Measurements from ENCODE around the gene UNC79.

Gene UNC79

DNA sequence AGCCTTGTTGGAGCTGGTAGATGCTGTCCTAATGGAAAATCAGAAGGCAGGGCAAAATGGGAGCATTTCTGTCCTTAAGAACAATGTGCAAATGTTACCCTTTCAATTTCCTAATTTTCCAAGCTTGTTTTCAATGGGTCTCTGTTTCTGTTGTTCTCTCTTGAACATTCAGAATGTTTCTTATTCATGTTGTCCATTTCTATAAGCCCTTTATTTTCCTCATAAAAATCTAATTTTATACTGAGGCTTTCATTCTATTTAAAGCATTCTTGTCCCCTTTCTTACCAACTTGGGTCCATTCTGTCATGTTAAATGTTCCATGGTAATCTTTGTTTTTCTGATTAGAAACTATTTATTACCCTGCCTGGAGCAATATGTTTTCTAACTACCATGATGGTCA, 232.6 kb downstream of the UNC79 start:
- DNase-seq (ENCODE audit: low read depth, low spot score) = no peak

DNA sequence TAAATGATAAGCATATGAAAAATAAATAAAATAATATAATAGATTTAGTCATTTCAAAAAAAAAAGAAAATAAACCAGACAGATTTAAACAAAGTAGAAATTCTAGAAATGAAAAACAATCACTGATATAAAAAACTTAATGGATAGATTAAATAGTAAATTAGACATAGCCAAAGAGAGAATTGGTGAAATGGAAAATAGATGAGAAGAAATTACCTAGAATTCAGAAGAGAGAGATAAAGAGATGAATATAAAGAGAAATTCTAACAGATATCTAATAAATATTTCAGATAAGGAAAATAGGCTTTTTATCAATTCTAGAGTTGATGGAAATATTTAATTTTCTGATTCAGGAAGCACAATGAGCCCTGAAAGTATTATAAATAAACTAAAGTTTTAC, 234.4 kb downstream of the UNC79 start:
- no peak for DNase-seq (ENCODE audit: low read depth, low spot score)

DNA sequence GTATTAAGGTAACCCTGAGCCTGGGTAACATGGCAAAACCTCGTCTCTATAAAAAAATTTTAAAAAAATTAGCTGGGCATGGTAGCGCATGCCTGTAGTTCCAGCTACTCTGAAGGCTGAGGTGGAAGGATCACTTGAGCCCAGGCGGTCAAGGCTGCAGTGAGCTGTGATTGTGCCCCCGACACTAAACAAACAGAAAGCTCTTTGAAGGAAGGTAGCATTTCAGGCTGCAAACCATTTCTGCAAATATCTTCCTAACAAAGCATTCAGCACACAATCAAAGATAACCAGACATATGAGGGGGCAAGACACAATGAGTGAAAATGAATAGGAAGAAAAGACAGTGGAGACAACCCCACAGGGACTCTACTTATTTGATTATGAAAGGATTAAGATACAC, 238.9 kb downstream of the UNC79 start:
- no peak for DNase-seq (ENCODE audit: low read depth, low spot score)

DNA sequence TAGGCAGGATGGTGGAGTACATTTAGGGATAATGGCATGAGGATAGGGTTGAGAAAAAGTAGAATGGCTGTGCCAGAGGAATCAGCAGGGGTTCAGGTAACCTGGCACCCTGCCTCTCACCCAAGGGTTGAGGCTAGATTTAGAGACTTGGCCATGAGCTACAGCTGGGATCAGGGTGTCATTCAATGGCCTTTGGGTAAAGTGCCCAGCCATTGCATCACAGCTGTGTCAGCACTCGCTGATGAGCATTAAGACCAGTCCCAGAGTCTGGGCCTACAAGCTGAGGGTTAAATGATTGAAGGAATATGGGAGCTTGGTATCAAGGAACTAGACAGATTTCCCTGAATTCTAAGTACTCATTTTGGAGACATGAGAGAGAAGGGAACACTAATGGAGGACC, 243.6 kb downstream of the UNC79 start:
- DNase-seq (ENCODE audit: low read depth, low spot score) = no peak

DNA sequence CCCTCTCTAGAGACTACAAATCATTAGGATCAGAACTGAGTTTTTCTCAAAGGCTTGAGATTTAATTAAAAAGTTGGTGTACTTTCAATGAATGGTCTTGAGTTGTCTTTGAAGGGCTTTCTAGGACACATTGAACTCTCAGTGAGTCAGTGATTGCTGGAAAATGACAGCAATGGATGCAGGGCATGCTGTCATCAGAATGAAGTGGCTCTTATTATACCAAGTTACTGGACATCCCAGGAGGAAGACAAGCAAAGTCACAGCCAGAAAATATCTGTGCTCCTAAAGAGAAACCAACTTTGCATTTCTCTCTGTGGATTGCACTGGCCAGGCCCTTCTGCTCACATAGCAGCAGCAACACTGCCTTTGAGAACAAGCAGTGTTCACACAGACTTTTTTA, 244.9 kb downstream of the UNC79 start:
- DNase-seq (ENCODE audit: low read depth, low spot score) = no peak

DNA sequence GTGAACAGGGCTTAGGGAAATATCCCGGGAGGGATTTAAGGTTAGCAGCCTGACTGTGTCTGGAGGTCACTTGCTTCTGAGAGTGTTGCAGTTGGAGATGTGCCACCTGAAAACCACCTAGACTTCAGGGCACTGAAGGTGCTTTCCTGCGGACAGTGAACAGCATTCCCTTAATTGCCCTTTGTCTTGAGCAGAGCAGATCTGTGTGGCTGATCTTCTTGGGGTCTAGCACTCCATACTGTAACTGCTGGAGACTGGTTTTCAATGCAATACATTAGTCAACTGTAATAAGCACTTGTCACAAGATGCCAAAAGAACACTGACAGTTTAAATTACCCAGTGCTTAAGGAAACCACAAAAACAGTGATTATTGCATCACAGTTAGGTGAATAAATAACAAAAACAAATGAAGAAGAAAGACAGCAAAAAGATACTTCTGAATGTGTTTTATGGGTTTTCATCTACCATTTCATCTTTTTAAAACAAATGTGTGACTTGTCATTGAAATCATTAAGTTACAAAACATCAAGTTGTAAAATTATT, 245.7 kb downstream of the UNC79 start:
- DNase-seq (ENCODE audit: low read depth, low spot score) = no peak

DNA sequence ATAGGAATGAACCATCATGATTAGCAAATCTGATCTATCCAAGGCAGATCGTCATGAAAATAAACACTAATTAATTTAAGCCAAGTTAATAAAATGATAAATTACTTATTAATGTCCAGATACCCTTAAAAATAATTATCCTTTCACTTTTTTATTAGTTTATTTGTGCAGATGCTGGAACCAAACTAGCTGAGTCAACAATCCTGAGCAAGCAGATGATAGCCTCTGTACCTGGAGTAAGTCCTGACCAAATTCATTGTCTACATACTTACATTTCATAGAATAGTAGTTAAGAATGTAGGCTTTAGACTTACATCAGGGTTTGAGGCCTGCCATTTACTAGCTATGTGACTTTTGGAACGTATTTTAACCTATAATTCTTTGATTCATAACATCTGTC, 251.7 kb downstream of the UNC79 start:
- no peak for DNase-seq (ENCODE audit: low read depth, low spot score)

DNA sequence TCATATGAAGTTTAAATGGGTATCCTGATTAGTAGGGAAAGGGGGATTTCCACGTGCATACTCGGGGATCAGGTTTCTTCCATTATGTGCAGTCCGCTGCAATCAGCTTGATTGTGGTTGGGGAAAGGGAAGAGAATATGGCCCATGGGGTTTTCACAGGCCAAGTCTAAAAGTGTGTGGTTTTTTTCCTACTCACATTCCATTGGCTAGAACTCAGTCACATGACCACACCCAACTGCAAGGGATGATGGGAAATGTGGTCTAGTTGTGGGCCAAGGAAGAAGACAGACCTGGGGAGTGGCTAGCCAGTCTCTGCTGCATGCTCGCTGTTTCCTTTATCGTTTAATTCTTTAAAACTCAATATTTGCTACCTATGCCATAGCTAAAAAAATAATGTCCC, 252.5 kb downstream of the UNC79 start:
- DNase-seq (ENCODE audit: low read depth, low spot score) = no peak

DNA sequence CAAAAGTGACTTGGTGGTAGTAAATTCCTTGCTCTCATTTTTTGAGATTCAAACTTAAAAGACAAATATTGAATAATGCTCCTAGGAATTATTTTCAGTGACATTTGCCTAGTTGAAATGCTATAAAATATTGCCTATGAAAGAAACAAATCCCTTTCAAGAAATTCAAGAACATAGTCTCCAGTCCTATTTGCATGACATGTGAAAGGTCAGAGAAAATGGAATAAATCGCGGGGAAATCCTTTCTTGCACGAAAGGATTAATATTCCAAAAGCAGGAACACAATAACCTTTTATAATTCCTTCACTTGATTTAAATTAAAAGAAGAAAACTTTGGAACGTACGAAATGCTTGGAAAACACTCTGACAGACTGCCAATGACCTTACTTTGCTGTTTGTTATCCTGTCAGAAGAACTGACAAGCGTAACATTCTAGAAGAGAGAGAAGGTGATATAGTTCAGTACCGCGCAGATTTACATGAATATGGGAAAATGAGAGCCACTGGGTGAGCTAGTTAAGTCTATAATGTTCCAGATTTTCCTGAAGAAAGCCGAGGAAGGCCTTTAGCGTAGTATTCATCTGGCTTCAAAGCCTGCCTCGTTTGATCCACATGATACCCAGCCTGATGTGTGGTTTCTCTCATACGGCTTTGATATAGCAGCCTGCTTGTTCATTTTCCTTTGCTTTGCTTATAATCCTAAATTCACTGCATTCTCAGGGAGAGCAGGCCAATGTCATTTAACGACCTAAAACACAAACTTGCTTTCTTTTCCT, 254.6 kb downstream of the UNC79 start:
- no peak for DNase-seq (ENCODE audit: low read depth, low spot score)

DNA sequence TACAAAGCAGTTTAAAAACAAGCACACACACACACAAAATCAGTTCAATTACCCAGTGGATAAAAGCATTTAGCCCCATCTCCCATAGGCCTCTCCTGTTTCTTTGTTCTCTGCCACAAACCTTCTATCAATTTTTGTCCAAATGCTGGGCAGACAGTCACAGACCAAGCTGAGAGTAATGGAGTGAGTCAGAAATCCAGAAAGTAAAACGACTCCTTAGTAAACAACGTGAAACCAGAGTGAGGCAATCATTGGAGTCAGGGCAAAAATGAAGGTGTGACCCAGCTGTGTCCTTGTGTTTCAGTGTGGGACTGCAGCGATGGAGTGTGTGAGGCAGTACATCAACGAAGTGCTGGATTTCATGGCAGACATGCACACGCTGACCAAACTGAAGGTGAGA, 255.5 kb downstream of the UNC79 start:
- no peak for DNase-seq (ENCODE audit: low read depth, low spot score)

DNA sequence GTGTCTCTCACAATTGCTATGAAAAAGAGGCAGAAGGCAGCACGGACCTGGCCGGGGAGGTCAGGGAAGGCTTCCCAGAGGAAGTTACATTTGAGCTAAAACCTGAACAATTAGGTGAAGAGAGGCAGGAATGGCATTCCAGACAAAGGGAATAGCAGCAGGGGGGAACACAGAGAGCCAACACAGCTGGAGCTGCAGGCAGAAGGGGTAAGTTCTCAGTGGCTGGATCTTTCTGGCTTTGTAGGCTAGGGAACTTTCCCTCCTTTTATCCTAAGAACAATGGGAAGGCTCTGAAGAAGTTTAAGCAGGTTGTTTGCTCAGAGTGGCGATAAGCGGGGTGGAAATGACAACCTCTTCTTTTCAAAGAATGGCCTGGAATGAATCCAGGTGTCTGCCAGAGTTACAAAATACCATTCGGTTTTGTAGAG, 257.5 kb downstream of the UNC79 start:
- no peak for DNase-seq (ENCODE audit: low read depth, low spot score)

DNA sequence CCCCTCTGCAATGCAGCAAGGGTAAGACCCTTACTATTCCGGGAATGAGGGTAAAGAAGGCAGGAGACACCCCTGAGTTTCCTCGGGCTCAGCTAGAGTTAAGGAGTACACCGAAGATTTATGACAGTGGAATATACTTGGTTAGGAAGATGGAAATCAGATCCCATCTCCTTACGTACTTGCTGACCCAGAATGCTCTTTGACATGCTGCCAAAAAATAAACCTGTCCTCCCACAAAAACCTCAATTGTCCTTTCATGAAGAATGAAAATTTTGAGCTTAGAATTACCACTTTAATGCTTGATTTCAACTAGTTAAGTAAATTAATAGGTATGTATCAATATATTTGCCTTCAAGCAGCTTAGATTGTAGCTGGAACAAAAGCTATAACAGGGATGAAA, 258.1 kb downstream of the UNC79 start:
- no peak for DNase-seq (ENCODE audit: low read depth, low spot score)

DNA sequence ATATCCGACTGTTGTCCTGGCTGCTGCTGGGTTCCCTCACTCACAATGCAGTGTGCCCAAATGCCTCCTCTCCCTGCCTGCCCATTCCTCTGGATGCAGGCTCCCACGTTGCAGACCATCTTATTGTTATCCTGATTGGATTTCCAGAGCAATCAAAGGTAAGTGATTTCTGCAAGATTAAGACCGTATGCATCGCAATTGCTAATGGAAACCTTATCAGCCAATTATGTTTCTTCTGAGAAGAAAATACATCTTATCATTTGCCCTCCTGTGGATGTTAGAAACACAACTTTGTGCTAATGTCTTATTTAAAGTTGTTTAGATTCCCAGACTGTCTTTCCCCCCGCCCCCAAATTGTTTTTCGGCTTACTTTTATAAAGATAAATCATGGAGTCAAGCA, 259.4 kb downstream of the UNC79 start:
- no peak for DNase-seq (ENCODE audit: low read depth, low spot score)

DNA sequence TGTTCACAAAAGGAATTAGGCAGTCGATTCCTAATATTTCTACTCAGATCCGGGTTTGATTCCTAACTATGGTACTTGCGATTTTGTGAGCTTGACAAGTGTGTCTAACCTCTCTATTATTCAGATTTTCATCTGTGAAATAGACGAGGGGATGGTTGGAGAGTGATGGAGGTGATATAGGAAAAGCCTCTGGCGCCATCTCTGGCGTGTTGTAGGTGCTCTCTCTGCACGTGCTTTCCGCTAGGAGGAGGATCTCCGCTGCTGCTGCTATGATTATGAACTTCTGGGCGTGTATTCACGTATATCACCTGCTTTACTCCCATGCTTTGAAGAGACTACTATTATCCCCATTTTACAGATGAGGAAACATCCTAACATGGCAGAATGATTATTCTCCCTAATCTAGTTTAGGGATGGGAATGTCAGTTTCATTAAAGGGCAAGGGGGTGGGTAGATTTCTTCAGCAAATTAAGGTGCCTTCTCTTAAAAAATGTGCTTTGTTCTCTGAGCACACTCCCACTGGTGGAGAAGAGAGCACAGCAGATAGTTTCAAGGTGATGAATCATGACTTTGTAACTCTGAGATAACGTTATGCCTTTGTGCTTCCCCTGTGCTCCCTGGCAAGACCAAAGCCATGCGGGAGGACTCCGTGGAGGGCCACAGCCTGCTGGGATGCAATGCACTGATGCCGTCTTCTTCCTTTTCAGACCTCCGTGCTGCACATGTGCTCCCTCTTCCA, 260.5 kb downstream of the UNC79 start:
- no peak for DNase-seq (ENCODE audit: low read depth, low spot score)

DNA sequence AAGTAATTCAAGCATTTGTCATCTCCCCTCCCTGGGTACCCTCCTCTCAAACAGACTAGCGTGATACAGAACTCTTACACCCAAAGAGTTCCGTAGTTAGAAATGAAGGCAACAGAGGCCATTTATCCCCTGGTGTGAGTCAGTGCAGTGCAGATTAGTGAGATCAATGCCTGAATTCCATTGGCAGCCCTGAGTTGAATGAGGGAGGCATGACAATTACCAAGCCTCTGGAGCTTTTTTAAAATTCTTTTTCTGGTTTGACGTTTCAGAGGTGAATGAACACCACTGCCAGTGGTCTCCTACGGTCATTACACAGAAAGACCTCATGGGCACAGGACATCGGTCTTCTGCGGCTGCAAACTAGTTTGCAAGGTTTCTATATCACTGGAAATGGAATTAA, 263.2 kb downstream of the UNC79 start:
- no peak for DNase-seq (ENCODE audit: low read depth, low spot score)

DNA sequence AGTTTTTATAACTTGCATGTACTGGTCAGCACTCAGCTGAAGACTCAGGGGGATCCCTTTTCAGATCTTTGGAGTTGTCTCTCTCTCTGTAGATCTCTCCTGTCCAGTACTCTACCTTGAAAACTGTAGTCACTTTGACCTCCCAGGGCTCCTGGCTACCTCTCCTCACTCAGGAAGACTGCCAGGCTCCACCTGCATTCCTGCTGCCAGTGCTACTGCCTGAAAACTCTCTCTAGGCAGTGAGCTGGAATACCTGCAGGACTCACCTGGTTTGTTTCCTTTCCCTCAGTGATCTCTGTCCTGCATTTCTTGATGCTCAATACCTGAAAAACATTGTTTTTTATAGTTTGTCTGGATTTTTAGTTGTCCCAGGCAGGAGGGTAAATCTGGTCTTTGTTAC, 270.2 kb downstream of the UNC79 start:
- DNase-seq (ENCODE audit: low read depth, low spot score) = no peak

DNA sequence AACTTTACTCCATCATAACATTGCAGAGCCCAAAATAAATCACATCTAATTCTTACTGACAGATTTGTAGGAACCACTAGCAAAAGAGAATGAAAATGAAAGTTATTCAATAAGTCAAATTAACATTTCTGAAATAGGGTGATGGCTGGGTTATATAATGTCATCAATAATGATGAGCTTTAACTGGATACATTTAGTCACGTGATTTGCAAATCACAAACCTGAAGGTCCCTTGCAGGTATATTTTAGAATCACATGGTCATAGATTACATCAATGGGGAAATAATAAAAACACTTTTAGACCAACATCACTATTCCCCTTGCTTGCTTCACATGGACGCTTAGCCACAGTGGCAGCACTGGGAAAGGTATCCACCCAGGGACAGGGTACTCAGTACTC, 270.8 kb downstream of the UNC79 start:
- no peak for DNase-seq (ENCODE audit: low read depth, low spot score)

DNA sequence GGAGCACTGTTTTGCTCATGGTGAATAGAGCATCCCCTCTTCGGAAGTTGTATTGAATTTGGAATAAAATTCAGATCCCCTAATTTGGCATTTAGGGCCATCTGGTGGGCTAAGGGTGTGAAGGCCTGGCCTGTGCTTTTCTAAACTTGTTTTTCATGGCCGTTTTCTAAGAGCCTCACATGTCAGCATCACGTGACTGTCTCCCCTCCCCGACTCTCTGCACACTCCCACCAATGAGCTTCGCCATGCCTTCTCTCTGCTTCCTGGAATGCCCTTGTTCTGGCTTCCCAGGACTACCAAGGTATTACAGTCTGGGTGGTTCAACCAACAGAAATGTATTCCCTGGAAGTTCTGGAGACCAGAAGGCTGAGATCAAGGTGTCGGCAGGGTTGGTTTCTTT, 272.2 kb downstream of the UNC79 start:
- DNase-seq (ENCODE audit: low read depth, low spot score) = no peak

DNA sequence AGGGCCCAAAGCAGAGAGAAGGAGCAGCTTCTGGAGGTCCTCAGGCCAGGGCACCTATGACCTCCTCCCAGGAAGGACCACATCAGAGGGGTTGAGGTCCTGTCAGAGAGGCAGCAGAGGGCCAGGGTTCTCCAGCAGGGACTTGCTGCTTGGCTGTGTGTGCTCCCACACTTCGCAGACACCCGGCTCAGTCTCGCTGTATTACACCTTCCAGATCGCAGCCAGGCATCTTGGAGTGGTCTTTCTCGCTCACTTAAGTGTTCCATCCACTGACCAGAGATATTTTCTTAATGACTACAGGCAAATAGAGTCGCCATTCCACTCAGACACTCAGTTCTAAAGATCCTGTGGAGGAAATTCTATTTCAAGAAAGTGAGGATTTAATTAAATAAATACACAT, 273.2 kb downstream of the UNC79 start:
- no peak for DNase-seq (ENCODE audit: low read depth, low spot score)

DNA sequence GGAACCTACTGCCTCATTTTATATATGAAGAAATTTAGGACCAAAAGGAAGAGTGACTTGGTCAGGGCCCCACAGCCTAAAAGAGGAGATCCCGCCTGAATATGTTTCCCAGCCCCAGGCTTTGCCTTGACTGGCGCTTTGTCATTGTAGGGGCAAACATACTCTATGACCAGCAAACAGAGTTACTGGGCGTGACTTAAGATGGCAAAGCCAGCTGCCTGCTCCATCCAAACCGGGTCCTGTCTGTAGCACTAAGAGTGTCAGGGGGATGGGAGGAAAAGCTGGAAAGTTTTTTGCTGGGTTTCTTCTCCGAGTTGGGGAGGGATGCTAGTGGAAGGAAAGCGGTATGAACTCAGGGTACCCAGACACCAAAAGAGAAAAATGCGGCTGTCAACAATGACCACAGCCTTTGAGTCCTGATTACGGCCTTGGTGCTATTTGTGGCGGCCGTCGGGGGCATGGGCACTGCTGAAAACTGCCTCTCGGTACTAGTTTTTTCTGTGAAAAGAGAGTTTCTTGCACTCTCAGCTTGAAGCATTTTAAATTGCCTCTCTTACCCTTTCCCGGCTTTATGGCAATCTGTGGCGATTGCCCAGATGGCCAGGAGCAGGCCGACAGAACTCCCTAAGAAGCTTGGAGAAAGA, 274.9 kb downstream of the UNC79 start:
- DNase-seq (ENCODE audit: low read depth, low spot score) = no peak

DNA sequence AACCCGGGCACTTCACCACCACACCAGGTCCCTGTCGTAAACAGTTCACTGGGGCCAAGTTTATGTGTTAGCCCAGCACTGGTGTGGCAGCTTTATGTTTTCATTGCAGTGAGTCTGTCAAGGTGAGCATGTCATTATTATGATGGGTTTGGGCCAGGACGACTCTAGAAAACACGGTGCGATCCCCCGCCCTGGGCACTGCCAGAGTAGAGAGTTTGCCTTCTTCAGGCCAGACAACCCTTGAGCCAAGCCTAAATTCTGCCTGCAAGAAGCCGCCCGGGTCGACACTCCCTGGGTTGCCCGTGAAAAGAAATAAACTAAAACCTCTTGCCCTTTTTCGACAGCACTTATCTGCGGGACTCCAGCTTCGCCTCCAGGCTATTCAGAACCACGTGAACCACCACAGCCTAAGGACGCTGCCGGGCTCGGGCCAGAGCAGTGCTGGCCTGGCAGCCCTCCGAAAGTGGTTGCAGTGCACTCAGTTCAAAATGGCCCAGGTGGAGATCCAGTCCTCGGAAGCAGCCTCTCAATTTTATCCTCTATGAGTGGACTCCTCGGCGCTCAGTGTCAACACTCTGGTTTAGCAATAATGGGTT, 275.7 kb downstream of the UNC79 start:
- no peak for DNase-seq (ENCODE audit: low read depth, low spot score)

DNA sequence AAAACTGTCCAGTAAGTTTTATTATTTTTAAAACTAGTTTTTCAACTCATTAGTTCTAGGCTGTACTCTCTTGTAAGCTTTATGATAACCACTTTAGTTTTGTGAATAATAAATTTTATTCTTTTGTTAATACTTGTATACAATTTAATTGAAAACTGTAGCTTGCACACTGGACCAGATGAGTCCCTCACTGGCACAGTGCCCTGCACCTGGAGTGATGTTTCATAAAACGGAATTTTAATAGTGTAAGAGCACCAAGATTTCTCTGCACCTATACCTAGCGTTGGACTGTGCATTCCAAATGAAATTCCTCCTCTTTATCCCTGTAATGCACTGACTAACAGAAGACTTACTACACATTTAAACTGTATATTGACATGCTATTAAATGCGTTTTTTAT, 276.7 kb downstream of the UNC79 start:
- no peak for DNase-seq (ENCODE audit: low read depth, low spot score)

Measured in smooth muscle cell of the brain vasculature (primary cell).